ENCODE data around the gene PAGR1.
A peak's percentile ranks its signal among the peaks of the same experiment; 100 is the strongest.
"Not testable (repeated sequence)": the region's sequence is repeated elsewhere in the genome, so short reads cannot be mapped to it uniquely, and the experiment has no call there.

PAGR1 gene

GRCh38 chr16:29825145-29826044 lies 9.4 kb downstream of the PAGR1 start:
- peak overlapping the region in 19 of 21 experiments; percentile 2 to 97 (median 69) for H3K27ac ChIP-seq
- no peak overlapping the region for H3K4me3 ChIP-seq

- Histone ChIP-seq H3K27ac (peak overlapping the region in 13 of 21 experiments; percentile 2 to 97 (median 71)), H3K4me3 (no peak overlapping the region)
These were observed 10.4 kb downstream of the PAGR1 start for GRCh38 chr16:29826342-29826695.

GRCh38 chr16:29830774-29831173 lies 14.8 kb downstream of the PAGR1 start:
- no peak overlapping the region for H3K4me3 ChIP-seq
- peak overlapping the region in 1 of 21 experiments; percentile 45 for H3K27ac ChIP-seq

- Histone ChIP-seq H3K27ac (no peak overlapping the region), H3K4me3 (no peak overlapping the region)
These were observed 15.5 kb downstream of the PAGR1 start for GRCh38 chr16:29831490-29831889.

- not testable (repeated sequence) for H3K27ac ChIP-seq, H3K4me3 ChIP-seq
These were observed 17.3 kb downstream of the PAGR1 start for GRCh38 chr16:29833219-29833618.

GRCh38 chr16:29834079-29834478 lies 18.1 kb downstream of the PAGR1 start:
- Histone ChIP-seq H3K27ac (no peak overlapping the region), H3K4me3 (no peak overlapping the region)

- Histone ChIP-seq H3K4me3 (no peak overlapping the region), H3K27ac (no peak overlapping the region)
These were observed 20.0 kb downstream of the PAGR1 start for GRCh38 chr16:29835926-29836325.

GRCh38 chr16:29836623-29837022 lies 20.7 kb downstream of the PAGR1 start:
- Histone ChIP-seq H3K4me3 (no peak overlapping the region), H3K27ac (no peak overlapping the region)

GRCh38 chr16:29837841-29838240 lies 21.9 kb downstream of the PAGR1 start:
- Histone ChIP-seq H3K4me3 (no peak overlapping the region), H3K27ac (no peak overlapping the region)

- Histone ChIP-seq H3K27ac (no peak overlapping the region), H3K4me3 (no peak overlapping the region)
These were observed 23.9 kb downstream of the PAGR1 start for GRCh38 chr16:29839822-29840221.

GRCh38 chr16:29840240-29840639 lies 24.3 kb downstream of the PAGR1 start:
- Histone ChIP-seq H3K4me3 (no peak overlapping the region), H3K27ac (no peak overlapping the region)

GRCh38 chr16:29841631-29842030 lies 25.7 kb downstream of the PAGR1 start:
- H3K27ac ChIP-seq = no peak overlapping the region
- H3K4me3 ChIP-seq = no peak overlapping the region

- H3K4me3 ChIP-seq = no peak overlapping the region
- H3K27ac ChIP-seq = no peak overlapping the region
These were observed 26.9 kb downstream of the PAGR1 start for GRCh38 chr16:29842732-29843346.

GRCh38 chr16:29843931-29844330 lies 28.0 kb downstream of the PAGR1 start:
- H3K27ac ChIP-seq = no peak overlapping the region
- no peak overlapping the region for H3K4me3 ChIP-seq

- no peak overlapping the region for H3K4me3 ChIP-seq
- no peak overlapping the region for H3K27ac ChIP-seq
These were observed 28.8 kb downstream of the PAGR1 start for GRCh38 chr16:29844575-29845331.

GRCh38 chr16:29845656-29846055 lies 29.7 kb downstream of the PAGR1 start:
- no peak overlapping the region for H3K27ac ChIP-seq
- H3K4me3 ChIP-seq = no peak overlapping the region

- no peak overlapping the region for H3K27ac ChIP-seq
- H3K4me3 ChIP-seq = no peak overlapping the region
These were observed 32.7 kb downstream of the PAGR1 start for GRCh38 chr16:29848420-29849297.

- Histone ChIP-seq H3K27ac (no peak overlapping the region), H3K4me3 (no peak overlapping the region)
These were observed 33.6 kb downstream of the PAGR1 start for GRCh38 chr16:29849505-29849904.

- no peak overlapping the region for H3K4me3 ChIP-seq
- H3K27ac ChIP-seq = no peak overlapping the region
These were observed 35.0 kb downstream of the PAGR1 start for GRCh38 chr16:29850998-29851397.

- Histone ChIP-seq H3K27ac (peak overlapping the region in 7 of 21 experiments; percentile 3 to 77 (median 52)), H3K4me3 (no peak overlapping the region)
These were observed 36.7 kb downstream of the PAGR1 start for GRCh38 chr16:29852654-29853053.
